GM15510 (cell line): ENCODE data around the gene MAP4K2.

Source experiments
- POLR2A ChIP-seq: IDR thresholded peaks from 3 replicates; pipeline ENCODE4 v1.6.1; 2011; ENCODE audit warnings: borderline replicate concordance; ENCODE audit not compliant: insufficient read length; ENCODE audit errors: extremely low read depth

The MAP4K2 gene

GRCh38 chr11:64760759-64761420, 42.1 kb downstream of the MAP4K2 start:
- no peak for TF ChIP-seq POLR2A

- no peak for TF ChIP-seq POLR2A
Measured at GRCh38 chr11:64759722-64760719, 43.0 kb downstream of the MAP4K2 start, which contains the start of gene PYGM. Gene PYGM (minus strand): TSS chr11:64759974. CDS start chr11:64759898, 76 bp downstream.

GRCh38 chr11:64759131-64759721, 43.8 kb downstream of the MAP4K2 start:
- no peak for TF ChIP-seq POLR2A

- no peak for TF ChIP-seq POLR2A
Measured at GRCh38 chr11:64758330-64759079, 44.5 kb downstream of the MAP4K2 start.

- TF ChIP-seq POLR2A: no peak
Measured at GRCh38 chr11:64757549-64758329, 45.3 kb downstream of the MAP4K2 start.

GRCh38 chr11:64755681-64756361, 47.2 kb downstream of the MAP4K2 start:
- TF ChIP-seq POLR2A: no peak

GRCh38 chr11:64754919-64755662, 47.9 kb downstream of the MAP4K2 start:
- TF ChIP-seq POLR2A: no peak

GRCh38 chr11:64754124-64754918, 48.7 kb downstream of the MAP4K2 start:
- TF ChIP-seq POLR2A: no peak

- TF ChIP-seq POLR2A: no peak
Measured at GRCh38 chr11:64753380-64754123, 49.5 kb downstream of the MAP4K2 start.

- no peak for TF ChIP-seq POLR2A
Measured at GRCh38 chr11:64753019-64753379, 50.0 kb downstream of the MAP4K2 start.
